ENCODE data around the gene MYORG. TPM values are rescaled to one million over a fixed set of nuclear protein-coding genes. Genes with fewer than 3 reads are reported as not detected.
"Not testable (repeated sequence)": the region's sequence is repeated elsewhere in the genome, so short reads cannot be mapped to it uniquely, and the experiment has no call there.

Gene MYORG
- total and polyA plus RNA-seq, 8 donors = 0.76 to 31.3 (median 14.4) TPM

DNA sequence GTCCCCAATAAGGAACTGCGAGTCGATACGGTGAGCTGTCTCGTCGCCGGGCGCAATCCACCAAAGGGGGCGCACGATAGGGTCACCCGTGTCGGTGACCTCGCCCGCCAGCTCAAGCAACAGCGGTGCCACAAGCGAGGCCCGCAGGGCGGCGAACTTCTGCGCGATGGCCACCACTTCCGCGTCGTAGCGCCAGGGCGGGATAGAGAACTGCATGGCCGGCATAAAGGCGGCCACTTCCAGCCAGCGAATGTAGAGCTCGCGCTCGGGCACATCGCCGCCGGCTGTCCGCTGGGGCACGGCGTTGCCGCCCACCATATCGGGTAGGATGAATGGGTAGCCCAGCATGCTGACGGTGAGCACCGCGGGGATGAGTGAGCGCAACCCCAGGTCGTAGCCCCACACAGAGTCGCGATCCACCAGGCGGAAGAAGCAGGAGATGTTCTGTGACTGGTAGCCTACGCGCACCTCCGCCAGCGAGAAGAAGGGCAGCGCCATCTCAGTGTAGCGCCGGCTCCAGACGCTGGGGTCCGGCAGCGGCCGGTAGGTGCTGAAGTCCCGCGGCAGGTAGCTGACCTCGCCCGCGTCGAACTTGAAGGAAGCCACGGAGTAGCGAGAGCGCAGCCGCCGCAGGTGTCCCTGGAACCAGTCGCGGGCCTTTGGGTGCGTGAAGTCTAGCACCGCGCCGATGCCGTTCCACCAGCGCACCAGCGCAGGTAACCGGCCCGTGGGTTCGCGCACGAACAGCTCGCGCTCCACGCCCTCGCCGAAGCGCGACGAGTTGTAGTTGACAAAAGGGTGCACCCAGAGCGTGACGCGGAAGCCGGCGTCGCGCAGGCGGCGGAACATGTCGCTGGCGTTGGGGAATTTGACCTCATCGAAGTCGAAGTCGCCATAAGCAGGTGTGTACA lies 5.5 kb downstream of the MYORG start:
- H3K4me1 ChIP-seq = peaks cover 14 to 51% (median 37%) of the 10 kb centered on the region in 4 donors
- no peak for DNase-seq
- peaks cover 0 to 11% (median 0%) of the 10 kb centered on the region in 3 donors for H3K27me3 ChIP-seq
- H3K9me3 ChIP-seq = no peaks in the 10 kb centered on the region
- intact Hi-C loops (cut with DNase I; ENCODE audit: low total_unique reads) = loop anchor here (5.0 to 10.0 kb wide), 2 partner anchors 34 to 186 kb away; no protein-coding TSS in a partner anchor
- peaks cover 26 to 63% (median 38%) of the 10 kb centered on the region in 4 donors for H3K36me3 ChIP-seq
- no peak overlapping the region for H3K27ac ChIP-seq
- WGBS, 5 donors = 78 to 84% (median 83%) methylated on average over 81 to 105 of the region's 105 CpGs
- no peak for TF ChIP-seq POLR2A (IDR thresholded peaks at IDR 0.05)
- no peak for TF ChIP-seq POLR2AphosphoS5 (IDR thresholded peaks at IDR 0.05)
- no peak for TF ChIP-seq EP300 (IDR thresholded peaks at IDR 0.05)
- TF ChIP-seq, protein P1, sequence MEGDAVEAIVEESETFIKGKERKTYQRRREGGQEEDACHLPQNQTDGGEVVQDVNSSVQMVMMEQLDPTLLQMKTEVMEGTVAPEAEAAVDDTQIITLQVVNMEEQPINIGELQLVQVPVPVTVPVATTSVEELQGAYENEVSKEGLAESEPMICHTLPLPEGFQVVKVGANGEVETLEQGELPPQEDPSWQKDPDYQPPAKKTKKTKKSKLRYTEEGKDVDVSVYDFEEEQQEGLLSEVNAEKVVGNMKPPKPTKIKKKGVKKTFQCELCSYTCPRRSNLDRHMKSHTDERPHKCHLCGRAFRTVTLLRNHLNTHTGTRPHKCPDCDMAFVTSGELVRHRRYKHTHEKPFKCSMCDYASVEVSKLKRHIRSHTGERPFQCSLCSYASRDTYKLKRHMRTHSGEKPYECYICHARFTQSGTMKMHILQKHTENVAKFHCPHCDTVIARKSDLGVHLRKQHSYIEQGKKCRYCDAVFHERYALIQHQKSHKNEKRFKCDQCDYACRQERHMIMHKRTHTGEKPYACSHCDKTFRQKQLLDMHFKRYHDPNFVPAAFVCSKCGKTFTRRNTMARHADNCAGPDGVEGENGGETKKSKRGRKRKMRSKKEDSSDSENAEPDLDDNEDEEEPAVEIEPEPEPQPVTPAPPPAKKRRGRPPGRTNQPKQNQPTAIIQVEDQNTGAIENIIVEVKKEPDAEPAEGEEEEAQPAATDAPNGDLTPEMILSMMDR (IDR thresholded peaks at IDR 0.05) = no peak
- peak overlapping the region in 2 of 4 donors; percentile 16 to 30 for H3K4me3 ChIP-seq

DNA sequence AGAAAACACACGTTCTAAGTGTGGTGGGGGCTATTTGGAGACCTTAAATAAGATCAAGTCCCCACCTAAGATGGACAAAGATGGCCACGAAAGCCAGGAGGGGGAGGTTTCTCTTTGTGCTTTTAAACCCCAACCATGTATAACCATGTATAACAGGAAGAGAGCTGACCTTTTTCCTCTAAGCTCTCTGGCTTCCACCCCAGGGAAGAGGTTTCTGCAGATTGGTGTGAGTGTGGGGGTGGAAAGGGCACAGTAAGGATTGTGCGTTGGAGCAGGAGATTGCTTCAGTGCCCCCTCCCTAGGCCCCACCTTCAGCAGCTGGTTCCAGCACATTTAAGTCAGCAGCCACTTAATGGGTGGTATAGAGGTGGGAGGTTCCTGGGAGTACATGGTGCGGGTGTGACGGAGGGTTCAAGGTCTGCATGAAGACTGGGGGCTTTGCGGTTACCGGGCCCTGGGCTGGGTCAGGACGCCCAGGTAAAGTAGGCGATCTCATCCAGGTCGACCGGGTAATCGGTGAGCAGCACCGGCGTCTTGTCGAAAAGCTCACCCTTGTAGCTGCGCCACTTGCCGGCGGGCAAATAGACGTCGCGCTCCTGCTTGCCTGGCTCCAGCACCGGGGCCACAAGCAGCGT lies 6.2 kb downstream of the MYORG start:
- no peak for DNase-seq
- H3K27me3 ChIP-seq = peaks cover 0 to 11% (median 0%) of the 10 kb centered on the region in 3 donors
- no peak for TF ChIP-seq POLR2AphosphoS5 (IDR thresholded peaks at IDR 0.05)
- no peak for TF ChIP-seq POLR2A (IDR thresholded peaks at IDR 0.05)
- no peak for TF ChIP-seq EP300 (IDR thresholded peaks at IDR 0.05)
- TF ChIP-seq, protein P1 (IDR thresholded peaks at IDR 0.05) = no peak
- intact Hi-C loops (cut with DNase I; ENCODE audit: low total_unique reads) = loop anchor here (5.0 to 10.0 kb wide), 2 partner anchors 33 to 186 kb away; no protein-coding TSS in a partner anchor
- WGBS, 5 donors = 76 to 83% (median 77%) methylated on average over 15 to 23 of the region's 23 CpGs
- peaks cover 7 to 43% (median 29%) of the 10 kb centered on the region in 4 donors for H3K4me1 ChIP-seq
- peaks cover 26 to 63% (median 38%) of the 10 kb centered on the region in 4 donors for H3K36me3 ChIP-seq
- no peaks in the 10 kb centered on the region for H3K9me3 ChIP-seq
- peak overlapping the region in 2 of 4 donors; percentile 16 to 30 for H3K4me3 ChIP-seq
- H3K27ac ChIP-seq = no peak overlapping the region

DNA sequence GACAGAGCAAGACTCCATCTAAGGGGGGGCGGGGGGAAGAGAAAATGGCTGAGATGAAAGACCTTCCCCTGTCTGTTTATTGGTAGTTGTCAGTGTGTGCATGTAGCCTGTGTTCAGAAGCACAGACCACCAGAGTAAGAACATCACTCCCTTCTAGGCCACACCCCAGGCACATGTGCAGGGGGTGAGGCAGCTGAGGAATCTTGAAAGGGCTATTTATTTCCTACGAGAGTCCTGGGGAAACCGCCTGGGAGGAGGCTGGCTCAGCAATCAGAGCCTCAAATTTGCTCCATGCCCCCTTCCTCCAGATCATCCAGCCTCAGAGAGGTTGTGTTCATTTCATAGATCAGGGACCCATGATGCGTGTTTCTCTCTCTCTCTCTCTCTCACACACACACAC lies 7.1 kb downstream of the MYORG start:
- no peaks in the 10 kb centered on the region for H3K9me3 ChIP-seq
- TF ChIP-seq, protein P1 (IDR thresholded peaks at IDR 0.05) = no peak
- intact Hi-C loops (cut with DNase I; ENCODE audit: low total_unique reads) = loop anchor here (5.0 to 10.0 kb wide), 2 partner anchors 32 to 185 kb away; no protein-coding TSS in a partner anchor
- peaks cover 0 to 11% (median 0%) of the 10 kb centered on the region in 3 donors for H3K27me3 ChIP-seq
- H3K27ac ChIP-seq = no peak overlapping the region
- H3K4me3 ChIP-seq = no peak overlapping the region
- peaks cover 0 to 35% (median 23%) of the 10 kb centered on the region in 4 donors for H3K4me1 ChIP-seq
- 88 to 94% (median 91%) methylated on average over 4 of the region's 4 CpGs for WGBS, 5 donors
- no peak for DNase-seq
- H3K36me3 ChIP-seq = peaks cover 26 to 63% (median 38%) of the 10 kb centered on the region in 4 donors

DNA sequence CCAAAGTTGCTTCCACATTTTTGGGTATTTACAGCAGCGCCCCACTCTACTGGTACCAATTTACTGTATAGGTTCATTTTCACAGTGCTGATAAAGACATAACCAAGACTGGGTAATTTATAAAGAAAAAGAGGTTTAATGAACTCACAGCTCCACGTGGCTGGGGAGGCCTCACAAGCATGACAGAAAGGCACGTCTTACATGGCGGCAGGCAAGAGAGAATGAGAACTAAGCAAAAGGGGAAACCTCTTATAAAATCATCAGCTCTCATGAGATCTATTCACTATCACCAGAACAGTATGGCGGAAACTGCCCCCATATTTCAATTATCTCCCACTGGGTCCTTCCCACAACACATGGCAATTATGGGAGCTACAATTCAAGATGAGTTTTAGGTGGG lies 7.9 kb downstream of the MYORG start:
- H3K4me3 ChIP-seq; DNase-seq; H3K9me3 ChIP-seq; intact Hi-C loops (cut with DNase I; ENCODE audit: low total_unique reads); H3K27ac ChIP-seq: not testable (repeated sequence)
- Histone ChIP-seq H3K27me3 (peaks cover 0 to 11% (median 0%) of the 10 kb centered on the region in 3 donors), H3K36me3 (peaks cover 26 to 63% (median 38%) of the 10 kb centered on the region in 4 donors), H3K4me1 (peaks cover 0 to 27% (median 17%) of the 10 kb centered on the region in 4 donors)
- WGBS, 5 donors = 91 to 97% (median 93%) methylated on average over 5 of the region's 5 CpGs

GRCh38 chr9:34367751-34368410 lies 8.8 kb downstream of the MYORG start:
- DNase-seq; H3K4me3 ChIP-seq; intact Hi-C loops (cut with DNase I; ENCODE audit: low total_unique reads); H3K27ac ChIP-seq; H3K9me3 ChIP-seq: not testable (repeated sequence)
- peaks cover 0 to 11% (median 0%) of the 10 kb centered on the region in 3 donors for H3K27me3 ChIP-seq
- 85 to 97% (median 96%) methylated on average over 2 to 3 of the region's 3 CpGs for WGBS, 5 donors
- peaks cover 0 to 20% (median 15%) of the 10 kb centered on the region in 4 donors for H3K4me1 ChIP-seq
- peaks cover 26 to 60% (median 38%) of the 10 kb centered on the region in 4 donors for H3K36me3 ChIP-seq

Data from stomach (tissue), 9 donors.